BJ (cell line): ENCODE data around the gene TRIM63. TPM values are rescaled to one million over a fixed set of nuclear protein-coding genes. Genes with fewer than 3 reads are reported as not detected.

Experiments used
- CTCF ChIA-PET: fragments of 350-600 bp; formaldehyde crosslinking; extraction: SDS; loops from one replicate; lab custom pipeline; 2021; ENCODE audit warnings: antibody characterized with exemption, inconsistent platforms; lab: Yijun Ruan, JAX
- POLR2A ChIA-PET: fragments of 300-600 bp; sonication (Branson Sonifier 250); formaldehyde crosslinking; extraction: SDS; loops from one replicate; lab custom pipeline; 2021; ENCODE audit warnings: antibody characterized with exemption; lab: Charles Lee
- DNase-seq: peaks from one replicate; pipeline ENCODE4 v3.0.0-alpha.2; 2011; ENCODE audit warnings: low read depth
- H3K27me3 ChIP-seq: 2 replicates; pipeline ENCODE4 v1.6.0; 2011; ENCODE audit warnings: low read length; ENCODE audit not compliant: control insufficient read depth, insufficient read depth
- H3K36me3 ChIP-seq: 2 replicates; pipeline ENCODE4 v1.5.1; 2011; ENCODE audit warnings: low read length; ENCODE audit not compliant: control insufficient read depth, insufficient read depth
- H3K4me3 ChIP-seq: 2 replicates; pipeline ENCODE4 v1.5.1; 2011; ENCODE audit warnings: low read depth, mild to moderate bottlenecking, control low read depth, low read length
- polyA plus RNA-seq: library from polyadenylated mRNA; depleted of rRNA; stranded (reverse); fragments of >200 nt; gene quantifications from 2 replicates; pipeline ENCODE4 v1.2.3, GENCODE V29; 2011
- TF ChIP-seq, protein P1 (sequence below): IDR thresholded peaks from 2 replicates; pipeline ENCODE4 v1.5.1; 2011; ENCODE audit warnings: low read depth, mild to moderate bottlenecking, control low read depth, inconsistent platforms, low read length, moderate library complexity; ENCODE audit not compliant: insufficient read depth

The TRIM63 gene
- polyA plus RNA-seq, 1 experiment, result not detected

DNA sequence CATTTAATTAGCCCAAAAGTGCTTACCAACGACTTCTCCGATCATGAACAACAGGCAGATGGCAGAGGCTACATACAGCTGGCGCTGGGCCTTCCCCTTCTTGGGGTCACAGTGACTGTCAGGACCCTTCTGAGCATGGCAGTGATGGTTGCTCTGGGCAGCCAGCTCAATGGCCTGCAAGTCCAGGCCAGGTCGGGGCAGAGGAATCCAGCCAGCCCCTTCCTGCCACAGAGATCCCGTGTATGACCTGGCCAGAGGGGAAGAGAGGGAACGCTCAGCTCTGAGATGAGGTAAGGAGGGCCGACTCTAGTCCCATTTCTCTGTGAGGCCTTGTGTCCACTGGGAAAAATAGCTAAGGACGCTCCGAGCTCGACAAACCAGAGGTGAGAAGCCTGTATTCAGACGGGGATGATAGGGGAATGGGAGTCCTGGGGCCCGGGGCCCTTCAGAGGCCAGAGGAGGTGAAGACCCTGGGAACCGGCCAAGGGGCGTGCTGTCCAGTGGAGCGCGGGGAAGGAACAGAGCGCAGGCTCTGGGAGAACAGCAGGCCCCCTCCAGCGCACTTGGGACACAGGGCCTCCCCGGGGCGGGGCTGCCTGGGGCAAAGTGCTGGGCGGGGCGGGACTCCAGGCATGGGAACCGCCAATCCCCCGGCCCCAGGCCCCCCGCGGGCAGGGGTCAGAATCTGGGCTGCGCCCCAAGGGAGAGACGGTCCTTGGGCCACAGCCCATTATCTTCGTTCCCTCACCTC lies 22.3 kb downstream of the TRIM63 start:
- ChIA-PET CTCF (interaction anchor here (1.0 to 5.0 kb wide), 4 partner anchors 8 to 100 kb away, joined by 3 to 34 read pairs (median 6); no protein-coding TSS in a partner anchor), POLR2A (no interaction called here)
- H3K36me3 ChIP-seq, result no peaks in the 10 kb centered on the region
- TF ChIP-seq, protein P1, sequence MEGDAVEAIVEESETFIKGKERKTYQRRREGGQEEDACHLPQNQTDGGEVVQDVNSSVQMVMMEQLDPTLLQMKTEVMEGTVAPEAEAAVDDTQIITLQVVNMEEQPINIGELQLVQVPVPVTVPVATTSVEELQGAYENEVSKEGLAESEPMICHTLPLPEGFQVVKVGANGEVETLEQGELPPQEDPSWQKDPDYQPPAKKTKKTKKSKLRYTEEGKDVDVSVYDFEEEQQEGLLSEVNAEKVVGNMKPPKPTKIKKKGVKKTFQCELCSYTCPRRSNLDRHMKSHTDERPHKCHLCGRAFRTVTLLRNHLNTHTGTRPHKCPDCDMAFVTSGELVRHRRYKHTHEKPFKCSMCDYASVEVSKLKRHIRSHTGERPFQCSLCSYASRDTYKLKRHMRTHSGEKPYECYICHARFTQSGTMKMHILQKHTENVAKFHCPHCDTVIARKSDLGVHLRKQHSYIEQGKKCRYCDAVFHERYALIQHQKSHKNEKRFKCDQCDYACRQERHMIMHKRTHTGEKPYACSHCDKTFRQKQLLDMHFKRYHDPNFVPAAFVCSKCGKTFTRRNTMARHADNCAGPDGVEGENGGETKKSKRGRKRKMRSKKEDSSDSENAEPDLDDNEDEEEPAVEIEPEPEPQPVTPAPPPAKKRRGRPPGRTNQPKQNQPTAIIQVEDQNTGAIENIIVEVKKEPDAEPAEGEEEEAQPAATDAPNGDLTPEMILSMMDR, result no peak
- H3K4me3 ChIP-seq, result no peak overlapping the region
- no peak for DNase-seq
- H3K27me3 ChIP-seq, result peaks cover 44% of the 10 kb centered on the region

DNA sequence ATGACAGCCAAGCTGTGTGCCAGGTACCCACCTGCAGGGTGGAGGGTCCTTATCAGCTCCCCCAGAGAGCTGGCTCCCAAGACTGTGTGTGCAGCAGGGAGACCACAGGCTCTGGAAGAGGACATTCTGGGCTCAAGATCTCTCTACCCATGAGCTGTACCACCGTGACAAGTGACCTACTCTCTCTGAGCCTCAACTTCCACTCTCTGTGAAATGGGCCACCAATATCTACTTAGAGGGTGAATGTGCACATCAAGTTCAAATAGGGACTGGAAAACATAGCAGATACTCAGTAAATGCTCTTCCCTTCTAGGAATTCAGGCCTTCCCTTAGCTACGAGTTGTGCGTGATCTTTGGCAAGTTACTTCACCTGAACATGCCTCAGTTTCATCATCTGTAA lies 23.0 kb downstream of the TRIM63 start:
- ChIA-PET POLR2A (no interaction called here), CTCF (interaction anchor here (1.0 to 5.0 kb wide), 5 partner anchors 9 to 101 kb away, joined by 3 to 34 read pairs (median 3); no protein-coding TSS in a partner anchor)
- H3K4me3 ChIP-seq, result no peak overlapping the region
- H3K36me3 ChIP-seq, result no peaks in the 10 kb centered on the region
- peaks cover 40% of the 10 kb centered on the region for H3K27me3 ChIP-seq
- DNase-seq, result no peak
- TF ChIP-seq, protein P1, result no peak

DNA sequence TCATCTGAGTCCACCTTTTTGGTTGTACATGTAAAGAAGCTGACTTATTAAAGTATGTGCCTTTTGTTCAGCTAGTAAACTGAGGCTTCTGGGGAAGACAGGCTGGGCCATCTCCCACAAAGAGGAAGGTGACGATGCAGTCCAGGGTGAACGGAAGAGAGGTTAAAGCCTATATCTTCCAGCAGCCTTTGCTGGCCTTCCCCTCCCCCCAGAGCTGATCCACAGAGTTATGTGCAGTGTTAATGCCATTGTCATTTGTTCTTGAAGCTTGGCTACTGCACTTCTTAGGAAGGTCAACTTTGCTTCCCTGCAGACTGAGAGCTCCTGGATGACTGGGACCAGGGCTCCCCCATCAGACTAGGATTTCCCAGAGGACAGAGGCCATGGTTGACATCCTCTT lies 23.7 kb downstream of the TRIM63 start:
- ChIA-PET CTCF (interaction anchor here (1.4 to 5.0 kb wide), 4 partner anchors 8 to 102 kb away, joined by 3 to 34 read pairs (median 6); no protein-coding TSS in a partner anchor), POLR2A (no interaction called here)
- no peaks in the 10 kb centered on the region for H3K36me3 ChIP-seq
- no peak overlapping the region for H3K4me3 ChIP-seq
- TF ChIP-seq, protein P1, result no peak
- no peak for DNase-seq
- peaks cover 38% of the 10 kb centered on the region for H3K27me3 ChIP-seq

DNA sequence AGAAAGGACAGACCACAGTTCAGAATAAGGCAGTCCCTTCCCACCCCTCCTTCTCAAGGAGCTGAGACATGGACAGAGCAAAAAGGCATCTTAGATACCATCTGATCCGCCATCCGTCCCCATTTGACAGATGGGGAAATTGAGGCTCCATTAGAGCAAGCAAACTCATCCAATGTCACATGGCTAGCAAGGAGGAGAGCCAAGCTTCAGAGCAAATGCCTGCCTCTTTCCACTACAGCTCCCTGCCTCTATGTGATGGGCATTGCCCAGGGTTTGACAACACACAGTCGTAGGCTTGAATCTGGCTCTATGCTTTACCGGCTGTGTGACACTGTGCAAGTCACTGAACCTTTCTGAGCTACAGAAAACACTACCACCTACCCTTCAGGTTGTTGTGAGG lies 25.5 kb downstream of the TRIM63 start:
- Histone ChIP-seq H3K27me3 (peaks cover 36% of the 10 kb centered on the region), H3K36me3 (no peaks in the 10 kb centered on the region), H3K4me3 (no peak overlapping the region)
- TF ChIP-seq, protein P1, result no peak
- no peak for DNase-seq
- ChIA-PET CTCF (interaction anchor here (1.2 to 2.2 kb wide), 2 partner anchors 146 to 375 kb away, joined by 3 to 5 read pairs; no protein-coding TSS in a partner anchor), POLR2A (no interaction called here)

DNA sequence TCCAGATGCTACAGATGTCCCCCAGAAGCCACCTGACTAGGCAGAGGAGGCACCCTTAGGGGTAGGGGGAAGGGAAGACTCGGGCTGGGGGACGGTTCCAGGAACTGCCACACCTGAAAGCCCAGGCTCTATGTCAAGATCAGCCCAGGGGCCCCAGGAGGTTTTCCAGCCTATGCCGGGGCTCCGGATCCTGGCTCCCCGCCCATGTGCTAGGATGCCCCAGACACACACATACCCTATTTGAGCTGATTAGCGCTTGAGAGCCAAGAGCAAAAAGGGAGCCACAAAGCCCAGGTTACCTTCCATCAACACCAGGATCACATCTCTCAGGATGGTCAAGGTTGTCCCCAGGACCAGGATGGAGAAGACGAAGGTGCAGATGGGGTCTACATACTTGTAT lies 26.0 kb downstream of the TRIM63 start:
- H3K27me3 ChIP-seq, result peaks cover 30% of the 10 kb centered on the region
- TF ChIP-seq, protein P1, result no peak

More for the DNA sequence above, 26.0 kb downstream of the TRIM63 start:
- no peak for DNase-seq
- H3K4me3 ChIP-seq, result no peak overlapping the region
- POLR2A ChIA-PET, result no interaction called here
- H3K36me3 ChIP-seq, result no peaks in the 10 kb centered on the region
- CTCF ChIA-PET, result interaction anchor here (0.5 to 2.2 kb wide), 5 partner anchors 103 to 556 kb away, joined by 3 to 7 read pairs (median 4); no protein-coding TSS in a partner anchor
